ENCODE results near the gene ABHD14A. TPM values are rescaled to one million over a fixed set of nuclear protein-coding genes. Genes with fewer than 3 reads are reported as not detected.

ABHD14A gene
- polyA plus RNA-seq, 4 donors: 24.2 to 36.6 (median 29.8) TPM

Other genes starting within 250 kb of the ABHD14A start
- not detected for gene IQCF6, start 195.8 kb upstream of the ABHD14A start, polyA plus RNA-seq (ENCODE audit: insufficient read length in 4 of 4)
- gene IQCF2, start 113.4 kb upstream of the ABHD14A start, polyA plus RNA-seq (ENCODE audit: insufficient read length in 4 of 4): not detected
- gene IQCF5, start 99.5 kb upstream of the ABHD14A start, polyA plus RNA-seq (ENCODE audit: insufficient read length in 4 of 4): not detected
- gene IQCF1, start 71.7 kb upstream of the ABHD14A start, polyA plus RNA-seq (ENCODE audit: insufficient read length in 4 of 4): not detected
- 10 to 100 TPM; 18.0 to 24.5 (median 21.3) TPM for gene RRP9, start 33.2 kb upstream of the ABHD14A start, polyA plus RNA-seq (ENCODE audit: insufficient read length in 4 of 4)
- gene PARP3, start 32.7 kb upstream of the ABHD14A start, polyA plus RNA-seq (ENCODE audit: insufficient read length in 4 of 4): 10 to 100 TPM; 14.6 to 22.7 (median 20.0) TPM
- under 1 TPM; 0.37 to 0.83 (median 0.59) TPM for gene GPR62, start 19.7 kb upstream of the ABHD14A start, polyA plus RNA-seq (ENCODE audit: insufficient read length in 4 of 4)
- 10 to 100 TPM; 51.1 to 83.6 (median 70.1) TPM for gene PCBP4, start 7.6 kb upstream of the ABHD14A start, polyA plus RNA-seq (ENCODE audit: insufficient read length in 4 of 4)
- 10 to 100 TPM; 82.8 to 96.5 (median 85.3) TPM for gene ABHD14B, start 1.0 kb upstream of the ABHD14A start, polyA plus RNA-seq (ENCODE audit: insufficient read length in 4 of 4)
- 100 to 1,000 TPM in 3 of 4 donors, 10 to 100 TPM in 1; 98.5 to 137 (median 115) TPM for gene ACY1, start 8.5 kb downstream of the ABHD14A start, polyA plus RNA-seq (ENCODE audit: insufficient read length in 4 of 4)
- gene RPL29, start 20.8 kb downstream of the ABHD14A start, polyA plus RNA-seq (ENCODE audit: insufficient read length in 4 of 4): 1,000 to 10,000 TPM; 1,583 to 1,933 (median 1,778) TPM
- 10 to 100 TPM; 14.6 to 21.5 (median 18.2) TPM for gene DUSP7, start 81.5 kb downstream of the ABHD14A start, polyA plus RNA-seq (ENCODE audit: insufficient read length in 4 of 4)
- 1 to 10 TPM; 7.5 to 8.4 (median 7.9) TPM for gene POC1A, start 179.4 kb downstream of the ABHD14A start, polyA plus RNA-seq (ENCODE audit: insufficient read length in 4 of 4)
- gene ALAS1, start 223.1 kb downstream of the ABHD14A start, polyA plus RNA-seq (ENCODE audit: insufficient read length in 4 of 4): 10 to 100 TPM; 44.4 to 48.8 (median 47.9) TPM